Dermis microvascular lymphatic vessel endothelial cell (primary cell): ENCODE measurements around the gene PADI4. TPM values are rescaled to one million over a fixed set of nuclear protein-coding genes. Genes with fewer than 3 reads are reported as not detected.
"Not testable (repeated sequence)": the region's sequence is repeated elsewhere in the genome, so short reads cannot be mapped to it uniquely, and the experiment has no call there.

Experiments used
- DNase-seq, 2 donors: peaks; one replicate each; pipeline versions ENCODE4 v3.0.0 to v3.0.0-alpha.2; 2010; ENCODE audit warnings: low read depth in 2 of 2
- total RNA-seq: library from RNA; depleted of rRNA; stranded (reverse); fragments of >200 nt; gene quantifications from 2 replicates; pipeline ENCODE4 v1.2.1, GENCODE V29; 2014

PADI4 gene
- total RNA-seq, 1 donor from 2014 or later, result not detected

GRCh38 chr1:17313530-17314309 is 5.7 kb downstream of the PADI4 start:
- DNase-seq, result no peak

GRCh38 chr1:17314491-17314971 is 6.5 kb downstream of the PADI4 start:
- DNase-seq, result no peak

GRCh38 chr1:17315542-17316130 is 7.6 kb downstream of the PADI4 start:
- no peak for DNase-seq

- DNase-seq, result no peak
These were observed 8.7 kb downstream of the PADI4 start for GRCh38 chr1:17316704-17317103.

GRCh38 chr1:17318262-17318661 is 10.3 kb downstream of the PADI4 start:
- no peak for DNase-seq

- no peak for DNase-seq
These were observed 11.8 kb downstream of the PADI4 start for GRCh38 chr1:17319561-17320350.

GRCh38 chr1:17321857-17322390 is 13.9 kb downstream of the PADI4 start:
- not testable (repeated sequence) for DNase-seq

- DNase-seq, result no peak
These were observed 20.9 kb downstream of the PADI4 start for GRCh38 chr1:17328855-17329254.

GRCh38 chr1:17329610-17330009 is 21.6 kb downstream of the PADI4 start:
- no peak for DNase-seq

- no peak for DNase-seq
These were observed 22.9 kb downstream of the PADI4 start for GRCh38 chr1:17330856-17331255.

GRCh38 chr1:17333081-17333480 is 25.1 kb downstream of the PADI4 start:
- no peak for DNase-seq

- DNase-seq, result peak; percentile 10 to 56
These were observed 28.1 kb downstream of the PADI4 start for GRCh38 chr1:17335821-17336710.

GRCh38 chr1:17338706-17339493 is 30.9 kb downstream of the PADI4 start:
- no peak for DNase-seq

GRCh38 chr1:17339521-17339920 is 31.5 kb downstream of the PADI4 start:
- DNase-seq, result no peak

- DNase-seq, result no peak
These were observed 32.4 kb downstream of the PADI4 start for GRCh38 chr1:17340358-17340757.

- no peak for DNase-seq
These were observed 34.0 kb downstream of the PADI4 start for GRCh38 chr1:17342014-17342441.

- not testable (repeated sequence) for DNase-seq
These were observed 37.5 kb downstream of the PADI4 start for GRCh38 chr1:17345506-17345905.

GRCh38 chr1:17346046-17346789 is 38.2 kb downstream of the PADI4 start:
- DNase-seq, result no peak
